HEK293 (cell line): ENCODE measurements around the gene SH3PXD2B.

Source experiments
- CTCF ChIA-PET: fragments of 350-600 bp; formaldehyde crosslinking; extraction: SDS; loops from one replicate; lab custom pipeline; 2021; ENCODE audit warnings: antibody characterized with exemption; lab: Yijun Ruan, JAX
- POLR2A ChIA-PET: fragments of 300-600 bp; formaldehyde crosslinking; extraction: SDS; loops from one replicate; lab custom pipeline; 2020; ENCODE audit warnings: antibody characterized with exemption, inconsistent platforms; lab: Yijun Ruan, JAX
- H3K27ac ChIP-seq: fragments of 200-500 bp; sonication (Bioruptor generic); 2 replicates; pipeline ENCODE4 v1.5.1; 2014; ENCODE audit warnings: low read depth, low read length, control low read depth, inconsistent platforms; ENCODE audit errors: extremely low read depth
- H3K36me3 ChIP-seq, 2 experiments: fragments of 200-500 bp in 1 of 2; sonication (Bioruptor generic) in 1 of 2; 1 replicate in 1 of 2; 2 replicates in 1 of 2; pipeline ENCODE4 v1.5.1; 2014 to 2017; ENCODE audit warnings: inconsistent platforms in 2 of 2, low read length in 2 of 2; ENCODE audit not compliant: control insufficient read depth in 2 of 2, insufficient read depth in 1 of 2
- H3K4me1 ChIP-seq: fragments of 200-500 bp; sonication (Bioruptor generic); 2 replicates; pipeline ENCODE4 v1.5.1; 2014; ENCODE audit warnings: mild to moderate bottlenecking, low read length, inconsistent platforms; ENCODE audit not compliant: control insufficient read depth, insufficient read depth
- H3K4me3 ChIP-seq: 2 replicates; pipeline ENCODE4 v1.5.1; 2011; ENCODE audit warnings: low read depth, mild to moderate bottlenecking, control low read depth, low read length, moderate library complexity
- H3K9me3 ChIP-seq: fragments of 200-500 bp; sonication (Bioruptor generic); 2 replicates; pipeline ENCODE4 v1.5.1; 2014; ENCODE audit warnings: low read depth, low read length, inconsistent platforms; ENCODE audit not compliant: control insufficient read depth, insufficient read depth
- HIC1 ChIP-seq: fragments of 450-650 bp; formaldehyde crosslinking; IDR thresholded peaks from 2 replicates; pipeline ENCODE4 v1.5.1; 2016; ENCODE audit warnings: missing biosample characterization, missing genetic modification characterization
- INSM2 ChIP-seq: fragments of 450-650 bp; formaldehyde crosslinking; IDR thresholded peaks from 2 replicates; pipeline ENCODE4 v1.5.1; 2016; ENCODE audit warnings: missing biosample characterization, missing genetic modification characterization
- YY2 ChIP-seq: fragments of 450-650 bp; formaldehyde crosslinking; IDR thresholded peaks from 2 replicates; pipeline ENCODE4 v1.5.1; 2016; ENCODE audit warnings: missing biosample characterization, missing genetic modification characterization
- ZNF114 ChIP-seq: fragments of 450-650 bp; formaldehyde crosslinking; IDR thresholded peaks from 2 replicates; pipeline ENCODE4 v1.5.0; 2017; ENCODE audit warnings: missing biosample characterization, missing genetic modification characterization
- ZNF274 ChIP-seq, 2 experiments: fragments of 200-500 bp in 1 of 2; fragments of 450-650 bp in 1 of 2; sonication (Bioruptor generic) in 1 of 2; formaldehyde crosslinking in 1 of 2; IDR thresholded peaks; 2 replicates each; pipeline versions ENCODE4 v1.5.1 to v1.6.1; 2014 to 2016; ENCODE audit warnings: borderline replicate concordance in 1 of 2, inconsistent platforms in 1 of 2, low read length in 1 of 2, missing biosample characterization in 1 of 2, missing genetic modification characterization in 1 of 2
- ZNF510 ChIP-seq: fragments of 450-650 bp; formaldehyde crosslinking; IDR thresholded peaks from 2 replicates; pipeline ENCODE4 v1.5.1; 2018; ENCODE audit warnings: mild to moderate bottlenecking, missing genetic modification characterization, missing biosample characterization; ENCODE audit not compliant: insufficient replicate concordance
- ZNF610 ChIP-seq: fragments of 450-650 bp; formaldehyde crosslinking; IDR thresholded peaks from 2 replicates; pipeline ENCODE4 v1.5.1; 2016; ENCODE audit warnings: missing biosample characterization, missing genetic modification characterization, borderline replicate concordance
- ZNF621 ChIP-seq: fragments of 450-650 bp; formaldehyde crosslinking; IDR thresholded peaks from 2 replicates; pipeline ENCODE4 v1.5.1; 2017; ENCODE audit warnings: missing biosample characterization, missing genetic modification characterization
- ZNF792 ChIP-seq: fragments of 450-650 bp; formaldehyde crosslinking; IDR thresholded peaks from 2 replicates; pipeline ENCODE4 v1.5.1; 2016; ENCODE audit warnings: missing biosample characterization, missing genetic modification characterization
- ZSCAN18 ChIP-seq: fragments of 450-650 bp; formaldehyde crosslinking; IDR thresholded peaks from 2 replicates; pipeline ENCODE4 v1.5.1; 2016; ENCODE audit warnings: missing biosample characterization, missing genetic modification characterization
- TF ChIP-seq, protein P1 (sequence below): fragments of 450-650 bp; formaldehyde crosslinking; IDR thresholded peaks from 2 replicates; pipeline ENCODE4 v1.5.1; 2016; ENCODE audit warnings: missing biosample characterization, missing genetic modification characterization

SH3PXD2B gene

DNA sequence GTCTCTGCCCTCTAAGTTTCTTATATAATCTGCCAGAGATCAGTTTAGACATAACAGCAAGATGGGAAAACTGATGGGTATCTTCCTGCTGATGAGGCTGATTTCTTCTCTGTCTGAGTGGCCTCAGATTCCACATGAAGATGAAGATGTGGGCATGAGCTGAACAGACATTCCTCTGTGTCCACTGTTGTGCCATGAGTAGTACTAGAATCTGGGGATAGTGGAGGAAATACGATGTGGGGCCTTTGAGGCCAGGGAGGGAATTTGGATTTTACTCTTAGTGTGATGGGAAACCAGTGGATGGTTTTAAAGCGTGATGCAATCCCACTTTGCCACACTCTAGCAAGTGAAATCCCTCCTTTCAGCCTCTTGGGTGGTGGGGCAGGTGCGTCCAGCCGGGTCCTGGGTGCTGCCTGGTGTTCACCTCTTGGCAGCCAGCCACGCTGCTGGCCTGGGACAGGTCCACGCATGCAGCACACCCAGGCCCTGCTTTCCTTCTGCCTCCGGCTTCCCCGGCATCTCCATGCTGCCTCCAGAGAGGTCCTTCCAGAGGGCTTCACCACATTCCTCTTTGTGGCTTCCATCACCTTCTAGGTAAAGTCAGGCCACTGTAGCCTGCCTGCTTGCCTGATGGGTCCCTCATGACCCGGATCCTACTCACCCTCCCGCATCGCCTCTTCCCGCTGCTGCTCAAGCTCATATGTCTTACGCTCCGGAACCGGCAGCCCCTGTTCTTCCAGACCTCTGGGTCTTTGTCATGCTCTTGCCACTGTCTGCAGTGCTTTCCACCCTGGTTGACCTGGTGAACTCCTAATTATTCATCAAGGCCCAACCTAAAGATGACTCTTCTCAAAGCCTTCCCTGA lies 28.1 kb upstream of the SH3PXD2B start:
- no peak for TF ChIP-seq HIC1 (tag by site-specific recombination)
- no peak for TF ChIP-seq ZNF114 (tag by site-specific recombination)
- TF ChIP-seq YY2 (tag by site-specific recombination), result no peak
- TF ChIP-seq INSM2 (tag by site-specific recombination), result no peak
- no peak for TF ChIP-seq ZSCAN18 (tag by site-specific recombination)
- TF ChIP-seq, protein P1, sequence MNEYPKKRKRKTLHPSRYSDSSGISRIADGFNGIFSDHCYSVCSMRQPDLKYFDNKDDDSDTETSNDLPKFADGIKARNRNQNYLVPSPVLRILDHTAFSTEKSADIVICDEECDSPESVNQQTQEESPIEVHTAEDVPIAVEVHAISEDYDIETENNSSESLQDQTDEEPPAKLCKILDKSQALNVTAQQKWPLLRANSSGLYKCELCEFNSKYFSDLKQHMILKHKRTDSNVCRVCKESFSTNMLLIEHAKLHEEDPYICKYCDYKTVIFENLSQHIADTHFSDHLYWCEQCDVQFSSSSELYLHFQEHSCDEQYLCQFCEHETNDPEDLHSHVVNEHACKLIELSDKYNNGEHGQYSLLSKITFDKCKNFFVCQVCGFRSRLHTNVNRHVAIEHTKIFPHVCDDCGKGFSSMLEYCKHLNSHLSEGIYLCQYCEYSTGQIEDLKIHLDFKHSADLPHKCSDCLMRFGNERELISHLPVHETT (tag by site-specific recombination), result no peak

GRCh38 chr5:172481011-172481800 lies 26.9 kb upstream of the SH3PXD2B start:
- Histone ChIP-seq H3K27ac (no peak overlapping the region), H3K4me1 (no peaks in the 10 kb centered on the region), H3K9me3 (no peaks in the 10 kb centered on the region), H3K36me3 (no peaks in the 10 kb centered on the region), H3K4me3 (no peak overlapping the region)
- no peak for TF ChIP-seq ZNF621
- no peak for TF ChIP-seq ZNF510
- TF ChIP-seq ZNF274 (IDR thresholded peaks at IDR 0.05; ENCODE audit: low read length), result no peak
- TF ChIP-seq ZNF274 (tag by site-specific recombination; IDR thresholded peaks at IDR 0.05; ENCODE audit: borderline replicate concordance), result no peak
- TF ChIP-seq ZNF610, result 0 out of 2 replicates have a peak, but pooled peaks have one; percentile 56
- TF ChIP-seq ZNF792 (tag by site-specific recombination), result no peak
- ChIA-PET CTCF (interaction anchor here (0.6 to 7.0 kb wide), 8 partner anchors 10 to 570 kb away, joined by 3 to 159 read pairs (median 6); no protein-coding TSS in a partner anchor), POLR2A (no interaction called here)

More for the DNA sequence above, 28.1 kb upstream of the SH3PXD2B start:
- Histone ChIP-seq H3K4me1 (no peaks in the 10 kb centered on the region), H3K4me3 (no peak overlapping the region), H3K27ac (no peak overlapping the region), H3K36me3 (no peaks in the 10 kb centered on the region), H3K9me3 (no peaks in the 10 kb centered on the region)
- ChIA-PET CTCF (interaction anchor here (0.5 to 7.0 kb wide), 8 partner anchors 20 to 1280 kb away, joined by 3 to 159 read pairs (median 6); partner anchors contain the start of gene NEURL1B), POLR2A (no interaction called here)
